Colonic mucosa (tissue), 4 donors: ENCODE results near the gene PDE4D. TPM values are rescaled to one million over a fixed set of nuclear protein-coding genes. Genes with fewer than 3 reads are reported as not detected.

Source experiments
- DNase-seq: peaks from one replicate; pipeline ENCODE4 v3.0.0-alpha.2; 2020
- H3K27ac ChIP-seq: fragments of 200-600 bp; one replicate; pipeline ENCODE4 v1.8.0; 2021
- H3K27me3 ChIP-seq: fragments of 200-600 bp; one replicate; pipeline ENCODE4 v1.8.0; 2021
- H3K36me3 ChIP-seq: fragments of 200-600 bp; one replicate; pipeline ENCODE4 v1.8.0; 2021
- H3K4me1 ChIP-seq: fragments of 200-600 bp; one replicate; pipeline ENCODE4 v1.8.0; 2021; ENCODE audit warnings: mild to moderate bottlenecking
- H3K4me3 ChIP-seq: fragments of 200-600 bp; one replicate; pipeline ENCODE4 v1.8.0; 2021
- H3K9ac ChIP-seq, 2 donors: one replicate each; pipeline ENCODE4 v1.7.0; 2013; ENCODE audit warnings: control low read depth in 2 of 2, low read depth in 2 of 2, low read length in 2 of 2
- H3K9me3 ChIP-seq: fragments of 200-600 bp; one replicate; pipeline ENCODE4 v1.8.0; 2021
- CTCF ChIP-seq: fragments of 200-600 bp; IDR thresholded peaks from one replicate; pipeline ENCODE4 v1.8.0; 2022; ENCODE audit warnings: antibody characterized with exemption, mild to moderate bottlenecking
- intact Hi-C: fragments of 100-400 bp; cut with DNase I; formaldehyde crosslinking; loops from one replicate; pipeline ENCODE4 v1.14.1; 2022
- total RNA-seq, 2 donors: library from RNA; stranded (reverse); fragmentation: NEBNext Ultra II Directional in 1 of 2; extraction: Animal tissue kit (Norgen Biotek cat#: 25700) in 1 of 2; gene quantifications; one replicate each; pipeline ENCODE4 v1.2.1, GENCODE V29; 2021
- donor health status: healthy.
- donor health status: DM: no; HTN: no; CAD: no.
- donor health status: DM: no; HTN: no; CAD: no.

The PDE4D gene
- total RNA-seq, 2 donors from 2014 or later, result 23.1 to 53.7 TPM

GRCh38 chr5:59286510-59286909 lies 607.0 kb downstream of the PDE4D start:
- Histone ChIP-seq H3K36me3 (no peaks in the 10 kb centered on the region), H3K4me1 (no peaks in the 10 kb centered on the region), H3K4me3 (no peak overlapping the region), H3K9me3 (no peaks in the 10 kb centered on the region), H3K27me3 (no peaks in the 10 kb centered on the region), H3K9ac (no peak overlapping the region), H3K27ac (no peak overlapping the region)
- no peak for DNase-seq
- intact Hi-C loops, result no loop called here
- no peak for TF ChIP-seq CTCF

- no peaks in the 10 kb centered on the region for H3K9me3 ChIP-seq
- intact Hi-C loops, result no loop called here
- H3K27ac ChIP-seq, result no peak overlapping the region
- H3K36me3 ChIP-seq, result no peaks in the 10 kb centered on the region
- TF ChIP-seq CTCF, result no peak
- no peak overlapping the region for H3K4me3 ChIP-seq
- DNase-seq, result no peak
- H3K9ac ChIP-seq, result no peak overlapping the region
- no peaks in the 10 kb centered on the region for H3K27me3 ChIP-seq
- H3K4me1 ChIP-seq, result no peaks in the 10 kb centered on the region
Measured at GRCh38 chr5:59285300-59286016, 608.1 kb downstream of the PDE4D start.

- no peak overlapping the region for H3K27ac ChIP-seq
- H3K27me3 ChIP-seq, result no peaks in the 10 kb centered on the region
- H3K9me3 ChIP-seq, result no peaks in the 10 kb centered on the region
- H3K4me3 ChIP-seq, result no peak overlapping the region
- DNase-seq, result no peak
- intact Hi-C loops, result no loop called here
- no peak overlapping the region for H3K9ac ChIP-seq
- no peak for TF ChIP-seq CTCF
- no peaks in the 10 kb centered on the region for H3K36me3 ChIP-seq
- H3K4me1 ChIP-seq, result no peaks in the 10 kb centered on the region
Measured at GRCh38 chr5:59282726-59283125, 610.8 kb downstream of the PDE4D start.

- Histone ChIP-seq H3K4me3 (no peak overlapping the region), H3K36me3 (no peaks in the 10 kb centered on the region), H3K27ac (no peak overlapping the region), H3K27me3 (no peaks in the 10 kb centered on the region), H3K4me1 (peaks cover 10% of the 10 kb centered on the region), H3K9ac (no peak overlapping the region), H3K9me3 (no peaks in the 10 kb centered on the region)
- no peak for DNase-seq
- TF ChIP-seq CTCF, result no peak
- intact Hi-C loops, result no loop called here
Measured at GRCh38 chr5:59279979-59280378, 613.5 kb downstream of the PDE4D start.

GRCh38 chr5:59276917-59277372 lies 616.6 kb downstream of the PDE4D start:
- H3K9me3 ChIP-seq, result no peaks in the 10 kb centered on the region
- intact Hi-C loops, result no loop called here
- no peak overlapping the region for H3K9ac ChIP-seq
- H3K4me1 ChIP-seq, result peaks cover 10% of the 10 kb centered on the region
- DNase-seq, result no peak
- no peaks in the 10 kb centered on the region for H3K27me3 ChIP-seq
- no peak for TF ChIP-seq CTCF
- peak overlapping the region; percentile 86 for H3K27ac ChIP-seq
- H3K36me3 ChIP-seq, result no peaks in the 10 kb centered on the region
- no peak overlapping the region for H3K4me3 ChIP-seq
